Liver (tissue), 9 donors: ENCODE data around the gene CRACR2A. TPM values are rescaled to one million over a fixed set of nuclear protein-coding genes. Genes with fewer than 3 reads are reported as not detected.

Experiments
- DNase-seq: peaks from one replicate; pipeline ENCODE4 v3.0.0-alpha.2; 2017; ENCODE audit warnings: low spot score
- H3K27ac ChIP-seq, 2 donors: one replicate each; pipeline ENCODE4 v1.7.0; 2013; ENCODE audit warnings: inconsistent platforms in 2 of 2, low read length in 2 of 2, control low read depth in 1 of 2, low read depth in 1 of 2, mild to moderate bottlenecking in 1 of 2
- H3K27me3 ChIP-seq, 4 donors: one replicate each; pipeline versions ENCODE4 v1.6.1 to v1.7.0; 2013; ENCODE audit warnings: low read length in 3 of 4, inconsistent platforms in 1 of 4, mild to moderate bottlenecking in 1 of 4, moderate library complexity in 1 of 4; ENCODE audit not compliant: control insufficient read depth in 4 of 4, insufficient read depth in 4 of 4
- H3K36me3 ChIP-seq, 4 donors: one replicate each; pipeline versions ENCODE4 v1.6.1 to v1.7.0; 2013; ENCODE audit warnings: low read length in 3 of 4, mild to moderate bottlenecking in 3 of 4, low read depth in 1 of 4, moderate library complexity in 1 of 4; ENCODE audit not compliant: control insufficient read depth in 4 of 4, insufficient read depth in 3 of 4
- H3K4me1 ChIP-seq, 4 donors: one replicate each; pipeline versions ENCODE4 v1.6.1 to v1.7.0; 2013; ENCODE audit warnings: low read length in 3 of 4, mild to moderate bottlenecking in 3 of 4, moderate library complexity in 1 of 4; ENCODE audit not compliant: control insufficient read depth in 4 of 4, insufficient read depth in 4 of 4
- H3K4me3 ChIP-seq, 3 donors: one replicate each; pipeline versions ENCODE4 v1.6.1 to v1.7.0; 2013; ENCODE audit warnings: low read length in 3 of 3, control low read depth in 1 of 3, low read depth in 1 of 3, mild to moderate bottlenecking in 1 of 3
- H3K9ac ChIP-seq, 2 donors: one replicate each; pipeline ENCODE4 v1.7.0; 2013; ENCODE audit warnings: low read length in 2 of 2, mild to moderate bottlenecking in 2 of 2, moderate library complexity in 2 of 2, control low read depth in 1 of 2, low read depth in 1 of 2
- H3K9me3 ChIP-seq, 4 donors: one replicate each; pipeline versions ENCODE4 v1.6.1 to v1.7.0; 2013; ENCODE audit warnings: low read length in 3 of 4; ENCODE audit not compliant: control insufficient read depth in 4 of 4
- ATF3 ChIP-seq: IDR thresholded peaks from 2 replicates; pipeline ENCODE4 v1.6.1; 2016; ENCODE audit warnings: antibody characterized with exemption
- CTCF ChIP-seq: fragments of 150-350 bp; IDR thresholded peaks from 2 replicates; pipeline ENCODE4 v1.5.1; 2017; ENCODE audit warnings: improper control_type of control experiment, low read depth, low read length; ENCODE audit not compliant: missing input control
- EGR1 ChIP-seq, 2 donors: IDR thresholded peaks; 2 replicates each; pipeline ENCODE4 v1.6.1; 2016 to 2018; ENCODE audit warnings: antibody characterized with exemption in 2 of 2, low read depth in 2 of 2
- FOXA1 ChIP-seq: IDR thresholded peaks from 2 replicates; pipeline ENCODE4 v1.6.1; 2016; ENCODE audit warnings: antibody characterized with exemption
- FOXA2 ChIP-seq: IDR thresholded peaks from 2 replicates; pipeline ENCODE4 v1.6.1; 2016; ENCODE audit warnings: antibody characterized with exemption
- GABPA ChIP-seq, 2 donors: IDR thresholded peaks in 1 of 2; conservative IDR thresholded peaks in 1 of 2; 2 replicates each; pipeline ENCODE4 v1.6.1; 2016; ENCODE audit warnings: antibody characterized with exemption in 2 of 2, mild to moderate bottlenecking in 1 of 2, moderate library complexity in 1 of 2
- HNF4A ChIP-seq, 2 donors: conservative IDR thresholded peaks; 2 replicates each; pipeline ENCODE4 v1.6.1; 2016; ENCODE audit warnings: antibody characterized with exemption in 2 of 2, mild to moderate bottlenecking in 2 of 2
- HNF4G ChIP-seq: IDR thresholded peaks from 2 replicates; pipeline ENCODE4 v1.6.1; 2016; ENCODE audit warnings: antibody characterized with exemption
- JUND ChIP-seq, 2 donors: IDR thresholded peaks; 2 replicates each; pipeline ENCODE4 v1.6.1; 2016; ENCODE audit warnings: antibody characterized with exemption in 2 of 2
- MAX ChIP-seq: IDR thresholded peaks from 2 replicates; pipeline ENCODE4 v1.6.1; 2016; ENCODE audit warnings: antibody characterized with exemption
- NR2F2 ChIP-seq: IDR thresholded peaks from 2 replicates; pipeline ENCODE4 v1.6.1; 2016; ENCODE audit warnings: antibody characterized with exemption
- RAD21 ChIP-seq, 2 donors: IDR thresholded peaks; 2 replicates each; pipeline ENCODE4 v1.6.1; 2016; ENCODE audit warnings: antibody characterized with exemption in 2 of 2, mild to moderate bottlenecking in 2 of 2
- REST ChIP-seq: IDR thresholded peaks from 2 replicates; pipeline ENCODE4 v1.6.1; 2016; ENCODE audit warnings: antibody characterized with exemption, mild to moderate bottlenecking
- RXRA ChIP-seq, 2 donors: IDR thresholded peaks; 2 replicates each; pipeline ENCODE4 v1.6.1; 2017 to 2018; ENCODE audit warnings: antibody characterized with exemption in 2 of 2, mild to moderate bottlenecking in 1 of 2
- SP1 ChIP-seq: IDR thresholded peaks from 2 replicates; pipeline ENCODE4 v1.6.1; 2018; ENCODE audit warnings: antibody characterized with exemption, mild to moderate bottlenecking
- TAF1 ChIP-seq: conservative IDR thresholded peaks from 2 replicates; pipeline ENCODE4 v1.6.1; 2016; ENCODE audit warnings: antibody characterized with exemption, mild to moderate bottlenecking
- YY1 ChIP-seq: IDR thresholded peaks from 2 replicates; pipeline ENCODE4 v1.6.1; 2016; ENCODE audit warnings: antibody characterized with exemption, mild to moderate bottlenecking
- ZBTB33 ChIP-seq: IDR thresholded peaks from 2 replicates; pipeline ENCODE4 v1.6.1; 2016; ENCODE audit warnings: antibody characterized with exemption
- WGBS: extraction: QIAGEN DNeasy Blood & Tissue Kit; methylation state at CpG from one replicate; pipeline ENCODE4 v1.1.7; 2013; 5-methylcytosine and 5-hydroxymethylcytosine counted together
- polyA plus RNA-seq, 2 donors: library from polyadenylated mRNA; stranded (reverse) in 1 of 2; unstranded in 1 of 2; fragments of 200-250 nt in 1 of 2; fragments of >200 nt in 1 of 2; fragmentation: Nextera tagmentation in 1 of 2; extraction: Ambion mirVana in 1 of 2; gene quantifications; one replicate each; pipeline versions ENCODE4 v1.2.1 to v1.2.3, GENCODE V29; 2013 to 2015
- total RNA-seq, 2 donors: library from RNA; depleted of rRNA; stranded (reverse); fragments of >200 nt; gene quantifications; one replicate each; pipeline ENCODE4 v1.2.3, GENCODE V29; 2014
- donor health status: healthy.
- donor health status: healthy.
- donor health status: healthy.
- donor health status: healthy.
- donor health status: healthy.

CRACR2A gene
- total and polyA plus RNA-seq, 4 donors = 0.33 to 4.2 (median 1.4) TPM

GRCh38 chr12:3770891-3771290, 18.0 kb upstream of the CRACR2A start:
- H3K27ac ChIP-seq = no peak overlapping the region
- WGBS = 100% methylated on average over 1 of the region's 1 CpG

GRCh38 chr12:3768911-3769447, 16.1 kb upstream of the CRACR2A start:
- Histone ChIP-seq H3K27me3 (no peaks in the 10 kb centered on the region), H3K36me3 (no peaks in the 10 kb centered on the region), H3K27ac (no peak overlapping the region), H3K4me3 (no peak overlapping the region), H3K9me3 (no peaks in the 10 kb centered on the region), H3K4me1 (peaks cover 0 to 10% (median 0%) of the 10 kb centered on the region in 4 donors), H3K9ac (no peak overlapping the region)
- no peak for TF ChIP-seq GABPA (IDR thresholded peaks at IDR 0.05 in 1 of 2, conservative IDR thresholded peaks at IDR 0.05 in 1 of 2)
- no peak for TF ChIP-seq HNF4G
- TF ChIP-seq FOXA1 = no peak
- no peak for TF ChIP-seq MAX
- TF ChIP-seq ATF3 = no peak
- TF ChIP-seq YY1 = no peak
- TF ChIP-seq SP1 = no peak
- no peak for TF ChIP-seq EGR1 (IDR thresholded peaks at IDR 0.05; ENCODE audit: low read depth in 2 of 2)
- TF ChIP-seq REST = no peak
- no peak for TF ChIP-seq RAD21 (IDR thresholded peaks at IDR 0.05)
- no peak for TF ChIP-seq TAF1
- 48% methylated on average over 3 of the region's 3 CpGs for WGBS
- no peak for DNase-seq

More at GRCh38 chr12:3770891-3771290, 18.0 kb upstream of the CRACR2A start:
- Histone ChIP-seq H3K9ac (no peak overlapping the region), H3K36me3 (no peaks in the 10 kb centered on the region), H3K9me3 (no peaks in the 10 kb centered on the region), H3K4me3 (no peak overlapping the region), H3K27me3 (no peaks in the 10 kb centered on the region), H3K4me1 (peaks cover 0 to 10% (median 0%) of the 10 kb centered on the region in 4 donors)
- no peak for TF ChIP-seq MAX
- no peak for TF ChIP-seq EGR1 (IDR thresholded peaks at IDR 0.05; ENCODE audit: low read depth in 2 of 2)
- no peak for TF ChIP-seq RAD21 (IDR thresholded peaks at IDR 0.05)
- no peak for TF ChIP-seq TAF1
- no peak for TF ChIP-seq JUND (IDR thresholded peaks at IDR 0.05)
- no peak for TF ChIP-seq GABPA (IDR thresholded peaks at IDR 0.05 in 1 of 2, conservative IDR thresholded peaks at IDR 0.05 in 1 of 2)
- TF ChIP-seq HNF4G = no peak
- TF ChIP-seq FOXA1 = no peak
- TF ChIP-seq CTCF = no peak
- no peak for TF ChIP-seq FOXA2
- TF ChIP-seq HNF4A (conservative IDR thresholded peaks at IDR 0.05) = no peak
- no peak for TF ChIP-seq NR2F2
- no peak for TF ChIP-seq ZBTB33
- TF ChIP-seq RXRA (IDR thresholded peaks at IDR 0.05) = no peak
- no peak for TF ChIP-seq ATF3
- DNase-seq = no peak
